Measurements from ENCODE around the gene P2RY6. TPM values are rescaled to one million over a fixed set of nuclear protein-coding genes. Genes with fewer than 3 reads are reported as not detected.

P2RY6 gene
- polyA plus RNA-seq, 2 of the 4 experiments (the other 2 are of a cell fraction) = 6.8 to 8.8 TPM

- POLR2A ChIA-PET = interaction anchor here (0.6 to 3.7 kb wide), 29 partner anchors 8 to 715 kb away, joined by 3 to 39 read pairs (median 4); partner anchors contain the start of gene MRPL48
- TF ChIP-seq MAX (IDR thresholded peaks at IDR 0.05) (peak; percentile 45), CEBPB (IDR thresholded peaks at IDR 0.05) (peak in 1 of 2 experiments; percentile 58; a peak in 1 of 4 replicates), POLR2A (IDR thresholded peaks at IDR 0.05; ENCODE audit: low read length) (peak; percentile 59; the same call in 1 of the 2 replicates), TP53 (CRISPR knock-in tag; IDR thresholded peaks at IDR 0.05) (no peak), ZSCAN20 (CRISPR knock-in tag; IDR thresholded peaks at IDR 0.05) (no peak), CTCF (IDR thresholded peaks at IDR 0.05) (peak; percentile 92), JUN (IDR thresholded peaks at IDR 0.05) (peak in 1 of 2 experiments; percentile 72; a peak in 3 of 5 replicates), FOSL2 (IDR thresholded peaks at IDR 0.05) (no peak), FOSL2 (CRISPR knock-in tag; IDR thresholded peaks at IDR 0.05) (0 out of 2 replicates have a peak, but pooled peaks have one; percentile 15), SMC3 (IDR thresholded peaks at IDR 0.05) (peak; percentile 95), RAD21 (conservative IDR thresholded peaks at IDR 0.05 in 1 of 2, IDR thresholded peaks at IDR 0.05 in 1 of 2) (peak; percentile 90 to 94), ELK1 (IDR thresholded peaks at IDR 0.05; ENCODE audit: low read depth, low read length) (no peak), REST (IDR thresholded peaks at IDR 0.05) (no peak), MYC (IDR thresholded peaks at IDR 0.05; ENCODE audit: borderline replicate concordance, low read length) (0 out of 2 replicates have a peak, but pooled peaks have one; percentile 47)
- Histone ChIP-seq H3K4me2 (peak overlapping the region; percentile 93), H3K4me3 (peak overlapping the region; percentile 72), H3K9me3 (no peaks in the 10 kb centered on the region), H3K27ac (peak overlapping the region; percentile 85 to 91), H3K4me1 (peaks cover 25% of the 10 kb centered on the region)
- FAIRE-seq (no peak), ATAC-seq (peak; percentile 67 to 77), DNase-seq (ENCODE audit: low read depth in 1 of 2, low spot score in 1 of 2) (peak; percentile 98)
- CTCF ChIA-PET = interaction anchor here (0.6 to 25.1 kb wide), 57 partner anchors 11 to 1329 kb away, joined by 3 to 527 read pairs (median 6); partner anchors contain the start of gene P2RY6
- WGBS (ENCODE audit: missing lambda C conversion rate) = 1% methylated on average over 40 of the region's 56 CpGs
These were observed 35.3 kb downstream of the P2RY6 start for GRCh38 chr11:73307323-73308002.

GRCh38 chr11:73308003-73308960, 36.1 kb downstream of the P2RY6 start, which contains the start of gene ARHGEF17:
Gene ARHGEF17, plus strand, starts transcription at chr11:73308276. Its CDS starts 363 bp downstream, at chr11:73308639.
- FAIRE-seq (no peak), ATAC-seq (peak; percentile 44 to 64), DNase-seq (ENCODE audit: low read depth in 1 of 2, low spot score in 1 of 2) (peak; percentile 71 to 83)
- peak within 1 kb of the TSS; percentile 85 to 91 for H3K27ac ChIP-seq
- peaks cover 30% of the 10 kb centered on the region for H3K4me1 ChIP-seq
- H3K9me3 ChIP-seq = no peaks in the 10 kb centered on the region
- ChIA-PET POLR2A (interaction anchor here (1.0 to 3.7 kb wide), 12 partner anchors 13 to 495 kb away, joined by 3 to 39 read pairs (median 5); partner anchors contain the start of gene FAM168A), CTCF (interaction anchor here (0.6 to 25.1 kb wide), 41 partner anchors 10 to 569 kb away, joined by 3 to 527 read pairs (median 8); partner anchors contain the start of gene P2RY6)
- WGBS (ENCODE audit: missing lambda C conversion rate) = 0% methylated on average over 13 of the region's 105 CpGs
- H3K4me2 ChIP-seq = peak within 1 kb of the TSS; percentile 93
- H3K4me3 ChIP-seq = peak within 1 kb of the TSS; percentile 72
- TF ChIP-seq POLR2A (IDR thresholded peaks at IDR 0.05; ENCODE audit: low read length) = no peak; the same call in none of the 2 replicates
- TF ChIP-seq HOXB5 (CRISPR knock-in tag; IDR thresholded peaks at IDR 0.05) = no peak
- TF ChIP-seq FOXS1 (CRISPR knock-in tag; IDR thresholded peaks at IDR 0.05) = no peak
- no peak for TF ChIP-seq RAD21 (conservative IDR thresholded peaks at IDR 0.05 in 1 of 2, IDR thresholded peaks at IDR 0.05 in 1 of 2)
- no peak for TF ChIP-seq CBX8 (IDR thresholded peaks at IDR 0.05)
- no peak for TF ChIP-seq POLR2AphosphoS2 (conservative IDR thresholded peaks at IDR 0.05; ENCODE audit: low read length)
- TF ChIP-seq EP300 (IDR thresholded peaks at IDR 0.05) = no peak
- no peak for TF ChIP-seq MAZ (IDR thresholded peaks at IDR 0.05; ENCODE audit: borderline replicate concordance, low read depth, low read length)
- peak; percentile 39 for TF ChIP-seq MAX (IDR thresholded peaks at IDR 0.05)
- TF ChIP-seq BCL3 (IDR thresholded peaks at IDR 0.05) = peak; percentile 37; the same call in 1 of the 3 replicates
- TF ChIP-seq HMGXB4 (CRISPR knock-in tag; IDR thresholded peaks at IDR 0.05; ENCODE audit: borderline replicate concordance) = no peak
